GM18498 (cell line): Measurements from ENCODE around the gene OXSR1.
"Not testable (repeated sequence)": the region's sequence is repeated elsewhere in the genome, so short reads cannot be mapped to it uniquely, and the experiment has no call there.

Experiments
- ATAC-seq: cut with Tn5 transposase; IDR thresholded peaks from one replicate; pipeline ENCODE4 v1.9.1; 2021; ENCODE audit warnings: mild to moderate bottlenecking, moderate library complexity; ENCODE audit not compliant: unreplicated experiment

OXSR1 gene

GRCh38 chr3:38141173-38141951 lies 24.0 kb upstream of the OXSR1 start:
- ATAC-seq, result no peak

- no peak for ATAC-seq
Measured at GRCh38 chr3:38141952-38142273, 23.4 kb upstream of the OXSR1 start.

- ATAC-seq, result no peak
Measured at GRCh38 chr3:38142959-38143358, 22.4 kb upstream of the OXSR1 start.

GRCh38 chr3:38143511-38143910 lies 21.8 kb upstream of the OXSR1 start:
- no peak for ATAC-seq

GRCh38 chr3:38146504-38146903 lies 18.8 kb upstream of the OXSR1 start:
- ATAC-seq, result no peak

GRCh38 chr3:38147421-38147820 lies 17.9 kb upstream of the OXSR1 start:
- no peak for ATAC-seq

- no peak for ATAC-seq
Measured at GRCh38 chr3:38148311-38148882, 16.9 kb upstream of the OXSR1 start.

- ATAC-seq, result peak; percentile 44
Measured at GRCh38 chr3:38149708-38150107, 15.6 kb upstream of the OXSR1 start.

- no peak for ATAC-seq
Measured at GRCh38 chr3:38150780-38151528, 14.4 kb upstream of the OXSR1 start.

GRCh38 chr3:38151667-38152265 lies 13.6 kb upstream of the OXSR1 start:
- ATAC-seq, result no peak

- ATAC-seq, result no peak
Measured at GRCh38 chr3:38152609-38153008, 12.7 kb upstream of the OXSR1 start.

GRCh38 chr3:38153221-38153620 lies 12.1 kb upstream of the OXSR1 start:
- ATAC-seq, result no peak

- ATAC-seq, result no peak
Measured at GRCh38 chr3:38154033-38154494, 11.3 kb upstream of the OXSR1 start.

GRCh38 chr3:38154625-38155255 lies 10.6 kb upstream of the OXSR1 start:
- ATAC-seq, result no peak

- no peak for ATAC-seq
Measured at GRCh38 chr3:38155825-38156224, 9.5 kb upstream of the OXSR1 start.

- ATAC-seq, result no peak
Measured at GRCh38 chr3:38157117-38157516, 8.2 kb upstream of the OXSR1 start.

- no peak for ATAC-seq
Measured at GRCh38 chr3:38157595-38157994, 7.7 kb upstream of the OXSR1 start.

GRCh38 chr3:38158472-38158871 lies 6.9 kb upstream of the OXSR1 start:
- no peak for ATAC-seq

- not testable (repeated sequence) for ATAC-seq
Measured at GRCh38 chr3:38160704-38161103, 4.6 kb upstream of the OXSR1 start.

GRCh38 chr3:38163117-38163840 lies 2.1 kb upstream of the OXSR1 start:
- ATAC-seq, result no peak
